Measurements from ENCODE around the gene FGF2. TPM values are rescaled to one million over a fixed set of nuclear protein-coding genes. Genes with fewer than 3 reads are reported as not detected.
"Not testable (repeated sequence)": the region's sequence is repeated elsewhere in the genome, so short reads cannot be mapped to it uniquely, and the experiment has no call there.

FGF2 gene
- total and polyA plus RNA-seq, 9 donors, result 6.5 to 11.4 (median 8.5) TPM

GRCh38 chr4:122786920-122787319 is 39.7 kb upstream of the FGF2 start:
- not testable (repeated sequence) for H3K36me3 ChIP-seq (ENCODE audit: control insufficient read depth, insufficient read depth, low read length); H3K27ac ChIP-seq (ENCODE audit: low read length); H3K9me3 ChIP-seq (replicated peaks; ENCODE audit: control insufficient read depth, low read depth, low read length); H3K4me3 ChIP-seq (ENCODE audit: low read length); H3K27me3 ChIP-seq (ENCODE audit: control insufficient read depth, insufficient read depth, low read length); DNase-seq
- peaks cover 10% of the 10 kb centered on the region for H3K4me1 ChIP-seq (ENCODE audit: control insufficient read depth, insufficient read depth, low read length)
- no CpG with 5 or more reads among the region's 1 CpG for WGBS (ENCODE audit: insufficient coverage)

GRCh38 chr4:122787940-122788339 is 38.7 kb upstream of the FGF2 start:
- H3K27me3 ChIP-seq (ENCODE audit: control insufficient read depth, insufficient read depth, low read length), result no peaks in the 10 kb centered on the region
- no peak overlapping the region for H3K27ac ChIP-seq (ENCODE audit: low read length)
- H3K9me3 ChIP-seq (replicated peaks; ENCODE audit: control insufficient read depth, low read depth, low read length), result no peaks in the 10 kb centered on the region
- no peak overlapping the region for H3K4me3 ChIP-seq (ENCODE audit: low read length)
- DNase-seq, result no peak
- H3K4me1 ChIP-seq (ENCODE audit: control insufficient read depth, insufficient read depth, low read length), result peaks cover 10% of the 10 kb centered on the region
- H3K36me3 ChIP-seq (ENCODE audit: control insufficient read depth, insufficient read depth, low read length), result no peaks in the 10 kb centered on the region
- WGBS (ENCODE audit: insufficient coverage), result 56% methylated on average over 1 of the region's 1 CpG

GRCh38 chr4:122788935-122789334 is 37.7 kb upstream of the FGF2 start:
- no peak for DNase-seq
- no peaks in the 10 kb centered on the region for H3K27me3 ChIP-seq (ENCODE audit: control insufficient read depth, insufficient read depth, low read length)

GRCh38 chr4:122793811-122794210 is 32.8 kb upstream of the FGF2 start:
- H3K27me3 ChIP-seq (ENCODE audit: control insufficient read depth, insufficient read depth, low read length), result no peaks in the 10 kb centered on the region
- DNase-seq, result no peak
- no peaks in the 10 kb centered on the region for H3K36me3 ChIP-seq (ENCODE audit: control insufficient read depth, insufficient read depth, low read length)
- no peak overlapping the region for H3K27ac ChIP-seq (ENCODE audit: low read length)
- H3K4me3 ChIP-seq (ENCODE audit: low read length), result no peak overlapping the region
- peaks cover 13% of the 10 kb centered on the region for H3K4me1 ChIP-seq (ENCODE audit: control insufficient read depth, insufficient read depth, low read length)
- no peaks in the 10 kb centered on the region for H3K9me3 ChIP-seq (replicated peaks; ENCODE audit: control insufficient read depth, low read depth, low read length)

More at GRCh38 chr4:122788935-122789334, 37.7 kb upstream of the FGF2 start:
- Histone ChIP-seq H3K36me3 (ENCODE audit: control insufficient read depth, insufficient read depth, low read length) (no peaks in the 10 kb centered on the region), H3K4me1 (ENCODE audit: control insufficient read depth, insufficient read depth, low read length) (no peaks in the 10 kb centered on the region), H3K4me3 (ENCODE audit: low read length) (no peak overlapping the region), H3K27ac (ENCODE audit: low read length) (no peak overlapping the region), H3K9me3 (replicated peaks; ENCODE audit: control insufficient read depth, low read depth, low read length) (no peaks in the 10 kb centered on the region)
- no CpG with 5 or more reads among the region's 4 CpGs for WGBS (ENCODE audit: insufficient coverage)

GRCh38 chr4:122796801-122797404 is 29.7 kb upstream of the FGF2 start:
- H3K4me3 ChIP-seq (ENCODE audit: low read length), result no peak overlapping the region
- H3K27ac ChIP-seq (ENCODE audit: low read length), result no peak overlapping the region
- no peaks in the 10 kb centered on the region for H3K36me3 ChIP-seq (ENCODE audit: control insufficient read depth, insufficient read depth, low read length)
- DNase-seq, result no peak
- H3K9me3 ChIP-seq (replicated peaks; ENCODE audit: control insufficient read depth, low read depth, low read length), result no peaks in the 10 kb centered on the region
- WGBS (ENCODE audit: insufficient coverage), result 78% methylated on average over 4 of the region's 4 CpGs
- H3K4me1 ChIP-seq (ENCODE audit: control insufficient read depth, insufficient read depth, low read length), result peaks cover 13% of the 10 kb centered on the region
- no peaks in the 10 kb centered on the region for H3K27me3 ChIP-seq (ENCODE audit: control insufficient read depth, insufficient read depth, low read length)

GRCh38 chr4:122797405-122798094 is 29.1 kb upstream of the FGF2 start:
- Histone ChIP-seq H3K27ac (ENCODE audit: low read length) (peak overlapping the region; percentile 69), H3K36me3 (ENCODE audit: control insufficient read depth, insufficient read depth, low read length) (no peaks in the 10 kb centered on the region), H3K27me3 (ENCODE audit: control insufficient read depth, insufficient read depth, low read length) (no peaks in the 10 kb centered on the region), H3K9me3 (replicated peaks; ENCODE audit: control insufficient read depth, low read depth, low read length) (no peaks in the 10 kb centered on the region), H3K4me1 (ENCODE audit: control insufficient read depth, insufficient read depth, low read length) (peaks cover 13% of the 10 kb centered on the region), H3K4me3 (ENCODE audit: low read length) (no peak overlapping the region)
- DNase-seq, result no peak
- WGBS (ENCODE audit: insufficient coverage), result 100% methylated on average over 1 of the region's 2 CpGs

GRCh38 chr4:122798101-122798500 is 28.5 kb upstream of the FGF2 start:
- WGBS (ENCODE audit: insufficient coverage), result no CpG with 5 or more reads among the region's 5 CpGs
- H3K27ac ChIP-seq (ENCODE audit: low read length), result peak overlapping the region; percentile 69
- H3K4me3 ChIP-seq (ENCODE audit: low read length), result no peak overlapping the region
- no peaks in the 10 kb centered on the region for H3K36me3 ChIP-seq (ENCODE audit: control insufficient read depth, insufficient read depth, low read length)
- peaks cover 13% of the 10 kb centered on the region for H3K4me1 ChIP-seq (ENCODE audit: control insufficient read depth, insufficient read depth, low read length)
- DNase-seq, result peak; percentile 87
- no peaks in the 10 kb centered on the region for H3K27me3 ChIP-seq (ENCODE audit: control insufficient read depth, insufficient read depth, low read length)
- no peaks in the 10 kb centered on the region for H3K9me3 ChIP-seq (replicated peaks; ENCODE audit: control insufficient read depth, low read depth, low read length)

- no CpG with 5 or more reads among the region's 2 CpGs for WGBS (ENCODE audit: insufficient coverage)
- peaks cover 13% of the 10 kb centered on the region for H3K4me1 ChIP-seq (ENCODE audit: control insufficient read depth, insufficient read depth, low read length)
- no peak overlapping the region for H3K4me3 ChIP-seq (ENCODE audit: low read length)
- no peak overlapping the region for H3K27ac ChIP-seq (ENCODE audit: low read length)
- H3K36me3 ChIP-seq (ENCODE audit: control insufficient read depth, insufficient read depth, low read length), result no peaks in the 10 kb centered on the region
- no peaks in the 10 kb centered on the region for H3K9me3 ChIP-seq (replicated peaks; ENCODE audit: control insufficient read depth, low read depth, low read length)
- DNase-seq, result no peak
- H3K27me3 ChIP-seq (ENCODE audit: control insufficient read depth, insufficient read depth, low read length), result no peaks in the 10 kb centered on the region
Measured at GRCh38 chr4:122798917-122799316, 27.7 kb upstream of the FGF2 start.

- H3K4me3 ChIP-seq (ENCODE audit: low read length), result no peak overlapping the region
- H3K27me3 ChIP-seq (ENCODE audit: control insufficient read depth, insufficient read depth, low read length), result no peaks in the 10 kb centered on the region
- DNase-seq, result no peak
- no peaks in the 10 kb centered on the region for H3K36me3 ChIP-seq (ENCODE audit: control insufficient read depth, insufficient read depth, low read length)
- no peaks in the 10 kb centered on the region for H3K9me3 ChIP-seq (replicated peaks; ENCODE audit: control insufficient read depth, low read depth, low read length)
- H3K4me1 ChIP-seq (ENCODE audit: control insufficient read depth, insufficient read depth, low read length), result no peaks in the 10 kb centered on the region
- WGBS (ENCODE audit: insufficient coverage), result no CpG with 5 or more reads among the region's 4 CpGs
- H3K27ac ChIP-seq (ENCODE audit: low read length), result no peak overlapping the region
Measured at GRCh38 chr4:122803788-122804208, 22.8 kb upstream of the FGF2 start.

- no peaks in the 10 kb centered on the region for H3K4me1 ChIP-seq (ENCODE audit: control insufficient read depth, insufficient read depth, low read length)
- no peaks in the 10 kb centered on the region for H3K27me3 ChIP-seq (ENCODE audit: control insufficient read depth, insufficient read depth, low read length)
- WGBS (ENCODE audit: insufficient coverage), result no CpG with 5 or more reads among the region's 3 CpGs
- H3K27ac ChIP-seq (ENCODE audit: low read length), result no peak overlapping the region
- H3K4me3 ChIP-seq (ENCODE audit: low read length), result no peak overlapping the region
- DNase-seq, result no peak
- H3K9me3 ChIP-seq (replicated peaks; ENCODE audit: control insufficient read depth, low read depth, low read length), result no peaks in the 10 kb centered on the region
- H3K36me3 ChIP-seq (ENCODE audit: control insufficient read depth, insufficient read depth, low read length), result no peaks in the 10 kb centered on the region
Measured at GRCh38 chr4:122806981-122807679, 19.5 kb upstream of the FGF2 start.
